K562 (cell line): ENCODE data around the gene PARD6B. TPM values are rescaled to one million over a fixed set of nuclear protein-coding genes. Genes with fewer than 3 reads are reported as not detected.

Source experiments
- BDP1 ChIP-seq: IDR thresholded peaks from 3 replicates; pipeline ENCODE4 v1.6.1; 2011; ENCODE audit not compliant: insufficient read length, insufficient read depth
- EP400 ChIP-seq: fragments of 450-650 bp; IDR thresholded peaks from 2 replicates; pipeline ENCODE4 v1.6.1; 2017; ENCODE audit warnings: antibody characterized with exemption, mild to moderate bottlenecking, moderate library complexity
- FUS ChIP-seq: fragments of 200-400 bp; formaldehyde crosslinking; optimal IDR thresholded peaks from 2 replicates; pipeline ENCODE3; 2017; ENCODE audit warnings: low read depth, low read length
- GABPB2 ChIP-seq: fragments of 250-450 bp; sonication (Bioruptor Pico); conservative IDR thresholded peaks from 2 replicates; pipeline ENCODE4 v1.5.1; 2021; ENCODE audit warnings: mild to moderate bottlenecking
- HIVEP1 ChIP-seq: fragments of 250-450 bp; sonication (Bioruptor Pico); IDR thresholded peaks from 2 replicates; pipeline ENCODE4 v1.4.0; 2020; ENCODE audit warnings: mild to moderate bottlenecking
- HNRNPUL1 ChIP-seq: fragments of 200-400 bp; formaldehyde crosslinking; IDR thresholded peaks from 2 replicates; pipeline ENCODE4 v1.6.1; 2017; ENCODE audit warnings: low read length
- MIER1 ChIP-seq: fragments of 450-650 bp; IDR thresholded peaks from 2 replicates; pipeline ENCODE4 v1.6.1; 2016; ENCODE audit warnings: antibody characterized with exemption, mild to moderate bottlenecking, low read depth
- PRMT5 ChIP-seq: sonication (generic); formaldehyde crosslinking; IDR thresholded peaks from 2 replicates; pipeline ENCODE4 v1.5.0; 2020; ENCODE audit warnings: missing genetic modification reagents
- PTBP1 ChIP-seq: fragments of 200-400 bp; formaldehyde crosslinking; IDR thresholded peaks from 2 replicates; pipeline ENCODE4 v1.6.1; 2017; ENCODE audit warnings: low read depth, low read length
- RBM22 ChIP-seq: fragments of 200-400 bp; formaldehyde crosslinking; IDR thresholded peaks from 2 replicates; pipeline ENCODE4 v1.6.1; 2018; ENCODE audit warnings: low read length, low read depth; ENCODE audit not compliant: poor library complexity, severe bottlenecking
- TSC22D4 ChIP-seq: fragments of 450-650 bp; IDR thresholded peaks from 2 replicates; pipeline ENCODE4 v1.6.1; 2016; ENCODE audit warnings: missing genetic modification characterization, missing biosample characterization, control low read depth
- XRCC4 ChIP-seq: IDR thresholded peaks from one replicate; pipeline ENCODE4 v1.6.1; 2011; ENCODE audit not compliant: insufficient read depth, insufficient read length; ENCODE audit errors: extremely low read depth
- polyA plus RNA-seq, 8 experiments: library from polyadenylated mRNA; depleted of rRNA in 4 of 8; stranded (reverse) in 5 of 8; unstranded in 3 of 8; fragments of >200 nt; fragmentation: Nextera tagmentation in 2 of 8; fragmentation: Illumina TruSeq in 1 of 8; extraction: Ambion mirVana in 2 of 8; extraction: Trizol in 1 of 8; gene quantifications; 2 replicates each; pipeline versions ENCODE4 v1.2.1 to v1.2.3, GENCODE V29; 2011 to 2014; ENCODE audit warnings: inconsistent platforms in 1 of 8, missing spikeins in 1 of 8
- total RNA-seq, 7 experiments: library from RNA; depleted of rRNA in 6 of 7; stranded (reverse); fragments of >200 nt in 6 of 7; fragmentation: Illumina TruSeq in 2 of 7; extraction: Trizol in 2 of 7; gene quantifications; 2 replicates each; pipeline versions ENCODE4 v1.2.1 to v1.2.3, GENCODE V29; 2011 to 2021; ENCODE audit warnings: low replicate concordance in 1 of 7
- TF ChIP-seq, protein P1 (sequence below): fragments of 450-650 bp; IDR thresholded peaks from 2 replicates; pipeline ENCODE4 v1.6.1; 2016; ENCODE audit warnings: low read depth
- TF ChIP-seq, protein P2 (sequence below), 2 experiments: IDR thresholded peaks in 1 of 2; conservative IDR thresholded peaks in 1 of 2; 2 replicates each; pipeline ENCODE4 v1.6.1; 2016; ENCODE audit warnings: low read depth in 2 of 2, mild to moderate bottlenecking in 1 of 2, missing compliant biosample characterization in 1 of 2, missing genetic modification characterization in 1 of 2, moderate library complexity in 1 of 2
- TF ChIP-seq, protein P3 (sequence below): fragments of 250-450 bp; sonication (Bioruptor Pico); IDR thresholded peaks from 2 replicates; pipeline ENCODE4 v1.8.0; 2022; ENCODE audit warnings: inconsistent platforms, mild to moderate bottlenecking, moderate library complexity, borderline replicate concordance

The PARD6B gene
- total and polyA plus RNA-seq, 9 of the 15 experiments (the other 6 are each of a cell fraction or from before 2014, with no cell fraction given): 1.7 to 12.3 (median 5.5) TPM

DNA sequence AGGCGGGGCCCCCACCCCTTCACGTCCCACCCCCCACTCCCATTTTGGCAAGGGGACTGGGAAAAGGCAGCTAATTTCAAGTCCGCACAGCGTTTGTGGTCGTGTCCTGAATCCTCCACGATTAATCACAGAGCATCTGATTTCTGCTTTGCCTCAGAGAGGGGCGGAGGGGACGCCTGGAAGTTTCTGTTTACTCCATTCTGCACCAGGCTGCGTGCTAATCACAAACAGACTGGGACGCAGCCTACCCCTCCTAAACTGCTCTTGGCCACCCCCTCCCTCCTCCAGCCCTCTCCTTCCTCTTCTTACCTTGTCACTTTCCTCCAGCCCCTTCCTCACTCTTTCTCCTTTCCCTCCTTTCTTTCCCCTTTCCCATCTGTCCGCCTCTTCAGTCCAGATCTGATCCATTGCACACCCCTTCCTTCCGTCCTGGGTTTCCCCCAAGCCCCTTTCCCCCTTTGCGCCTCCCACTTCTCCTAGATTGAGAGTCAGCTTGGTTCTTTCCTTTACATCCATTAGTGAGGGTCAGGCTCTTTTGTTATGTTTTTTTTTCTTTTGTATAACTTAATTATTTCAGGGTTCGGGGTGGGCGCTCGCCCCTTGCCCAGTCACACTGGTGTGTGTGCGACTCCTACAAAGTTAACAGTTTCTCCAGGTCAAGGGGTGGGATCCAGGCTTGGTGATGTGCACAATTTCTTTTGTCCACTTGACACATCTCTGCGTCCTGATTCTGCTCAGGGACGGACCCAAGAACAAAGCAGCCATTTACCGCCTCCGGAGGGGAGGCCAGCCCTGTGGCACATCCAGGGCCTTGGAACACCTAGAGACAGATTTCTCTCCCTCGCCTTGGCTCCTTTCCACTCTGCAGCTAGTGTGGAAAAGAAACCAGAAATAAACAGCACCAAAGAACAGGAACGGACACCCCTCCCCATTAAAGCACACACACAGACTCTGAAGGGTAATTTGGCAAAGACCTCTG, 39.5 kb upstream of the PARD6B start (continued):
- TF ChIP-seq, protein P1, sequence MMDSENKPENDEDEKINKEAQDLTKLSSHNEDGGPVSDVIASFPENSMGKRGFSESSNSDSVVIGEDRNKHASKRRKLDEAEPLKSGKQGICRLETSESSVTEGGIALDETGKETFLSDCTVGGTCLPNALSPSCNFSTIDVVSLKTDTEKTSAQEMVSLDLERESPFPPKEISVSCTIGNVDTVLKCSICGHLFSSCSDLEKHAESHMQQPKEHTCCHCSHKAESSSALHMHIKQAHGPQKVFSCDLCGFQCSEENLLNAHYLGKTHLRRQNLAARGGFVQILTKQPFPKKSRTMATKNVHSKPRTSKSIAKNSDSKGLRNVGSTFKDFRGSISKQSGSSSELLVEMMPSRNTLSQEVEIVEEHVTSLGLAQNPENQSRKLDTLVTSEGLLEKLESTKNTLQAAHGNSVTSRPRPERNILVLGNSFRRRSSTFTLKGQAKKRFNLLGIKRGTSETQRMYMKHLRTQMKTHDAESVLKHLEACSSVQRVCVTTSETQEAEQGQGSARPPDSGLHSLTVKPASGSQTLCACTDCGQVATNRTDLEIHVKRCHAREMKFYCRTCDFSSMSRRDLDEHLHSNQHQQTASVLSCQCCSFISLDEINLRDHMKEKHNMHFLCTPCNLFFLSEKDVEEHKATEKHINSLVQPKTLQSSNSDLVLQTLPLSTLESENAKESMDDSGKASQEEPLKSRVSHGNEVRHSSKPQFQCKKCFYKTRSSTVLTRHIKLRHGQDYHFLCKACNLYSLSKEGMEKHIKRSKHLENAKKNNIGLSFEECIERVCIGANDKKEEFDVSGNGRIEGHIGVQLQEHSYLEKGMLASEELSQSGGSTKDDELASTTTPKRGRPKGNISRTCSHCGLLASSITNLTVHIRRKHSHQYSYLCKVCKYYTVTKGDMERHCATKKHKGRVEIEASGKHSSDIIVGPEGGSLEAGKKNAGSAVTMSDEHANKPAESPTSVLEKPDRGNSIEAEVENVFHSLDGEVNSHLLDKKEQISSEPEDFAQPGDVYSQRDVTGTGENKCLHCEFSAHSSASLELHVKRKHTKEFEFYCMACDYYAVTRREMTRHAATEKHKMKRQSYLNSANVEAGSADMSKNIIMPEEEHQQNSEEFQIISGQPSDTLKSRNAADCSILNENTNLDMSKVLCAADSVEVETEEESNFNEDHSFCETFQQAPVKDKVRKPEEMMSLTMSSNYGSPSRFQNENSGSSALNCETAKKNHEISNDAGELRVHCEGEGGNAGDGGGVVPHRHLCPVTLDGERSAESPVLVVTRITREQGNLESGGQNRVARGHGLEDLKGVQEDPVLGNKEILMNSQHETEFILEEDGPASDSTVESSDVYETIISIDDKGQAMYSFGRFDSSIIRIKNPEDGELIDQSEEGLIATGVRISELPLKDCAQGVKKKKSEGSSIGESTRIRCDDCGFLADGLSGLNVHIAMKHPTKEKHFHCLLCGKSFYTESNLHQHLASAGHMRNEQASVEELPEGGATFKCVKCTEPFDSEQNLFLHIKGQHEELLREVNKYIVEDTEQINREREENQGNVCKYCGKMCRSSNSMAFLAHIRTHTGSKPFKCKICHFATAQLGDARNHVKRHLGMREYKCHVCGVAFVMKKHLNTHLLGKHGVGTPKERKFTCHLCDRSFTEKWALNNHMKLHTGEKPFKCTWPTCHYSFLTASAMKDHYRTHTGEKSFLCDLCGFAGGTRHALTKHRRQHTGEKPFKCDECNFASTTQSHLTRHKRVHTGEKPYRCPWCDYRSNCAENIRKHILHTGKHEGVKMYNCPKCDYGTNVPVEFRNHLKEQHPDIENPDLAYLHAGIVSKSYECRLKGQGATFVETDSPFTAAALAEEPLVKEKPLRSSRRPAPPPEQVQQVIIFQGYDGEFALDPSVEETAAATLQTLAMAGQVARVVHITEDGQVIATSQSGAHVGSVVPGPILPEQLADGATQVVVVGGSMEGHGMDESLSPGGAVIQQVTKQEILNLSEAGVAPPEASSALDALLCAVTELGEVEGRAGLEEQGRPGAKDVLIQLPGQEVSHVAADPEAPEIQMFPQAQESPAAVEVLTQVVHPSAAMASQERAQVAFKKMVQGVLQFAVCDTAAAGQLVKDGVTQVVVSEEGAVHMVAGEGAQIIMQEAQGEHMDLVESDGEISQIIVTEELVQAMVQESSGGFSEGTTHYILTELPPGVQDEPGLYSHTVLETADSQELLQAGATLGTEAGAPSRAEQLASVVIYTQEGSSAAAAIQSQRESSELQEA: 0 out of 2 replicates have a peak, but pooled peaks have one; percentile 29
- TF ChIP-seq MIER1 (peak; percentile 68), HIVEP1 (CRISPR knock-in tag) (no peak), HNRNPUL1 (no peak), BDP1 (no peak), TSC22D4 (tag) (no peak), GABPB2 (CRISPR knock-in tag) (no peak), FUS (no peak), XRCC4 (no peak), EP400 (peak; percentile 49), RBM22 (no peak), PRMT5 (no peak), PTBP1 (no peak)
- TF ChIP-seq, protein P2, sequence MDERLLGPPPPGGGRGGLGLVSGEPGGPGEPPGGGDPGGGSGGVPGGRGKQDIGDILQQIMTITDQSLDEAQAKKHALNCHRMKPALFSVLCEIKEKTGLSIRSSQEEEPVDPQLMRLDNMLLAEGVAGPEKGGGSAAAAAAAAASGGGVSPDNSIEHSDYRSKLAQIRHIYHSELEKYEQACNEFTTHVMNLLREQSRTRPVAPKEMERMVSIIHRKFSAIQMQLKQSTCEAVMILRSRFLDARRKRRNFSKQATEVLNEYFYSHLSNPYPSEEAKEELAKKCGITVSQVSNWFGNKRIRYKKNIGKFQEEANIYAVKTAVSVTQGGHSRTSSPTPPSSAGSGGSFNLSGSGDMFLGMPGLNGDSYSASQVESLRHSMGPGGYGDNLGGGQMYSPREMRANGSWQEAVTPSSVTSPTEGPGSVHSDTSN (CRISPR knock-in tag; IDR thresholded peaks at IDR 0.05; ENCODE audit: low read depth): no peak
- TF ChIP-seq, protein P2 (tag; conservative IDR thresholded peaks at IDR 0.05; ENCODE audit: low read depth): 0 out of 2 replicates have a peak, but pooled peaks have one; percentile 25
- TF ChIP-seq, protein P3, sequence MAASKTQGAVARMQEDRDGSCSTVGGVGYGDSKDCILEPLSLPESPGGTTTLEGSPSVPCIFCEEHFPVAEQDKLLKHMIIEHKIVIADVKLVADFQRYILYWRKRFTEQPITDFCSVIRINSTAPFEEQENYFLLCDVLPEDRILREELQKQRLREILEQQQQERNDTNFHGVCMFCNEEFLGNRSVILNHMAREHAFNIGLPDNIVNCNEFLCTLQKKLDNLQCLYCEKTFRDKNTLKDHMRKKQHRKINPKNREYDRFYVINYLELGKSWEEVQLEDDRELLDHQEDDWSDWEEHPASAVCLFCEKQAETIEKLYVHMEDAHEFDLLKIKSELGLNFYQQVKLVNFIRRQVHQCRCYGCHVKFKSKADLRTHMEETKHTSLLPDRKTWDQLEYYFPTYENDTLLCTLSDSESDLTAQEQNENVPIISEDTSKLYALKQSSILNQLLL (CRISPR knock-in tag): no peak
